ENCODE results near the gene SYNM. TPM values are rescaled to one million over a fixed set of nuclear protein-coding genes. Genes with fewer than 3 reads are reported as not detected.

The SYNM gene
- total RNA-seq, result 1.6 and 1.8 TPM in 2 replicates

GRCh38 chr15:99104788-99105513 is at the start of gene SYNM:
Gene SYNM (plus strand): TSS chr15:99105080. CDS start chr15:99105200, 120 bp downstream.

Other genes with a start within 250 kb of the SYNM start
- gene PGPEP1L, start 97.3 kb upstream of the SYNM start, total RNA-seq, result 0.30 TPM in 1 of 2 replicates, not detected in the other
- 15.8 and 19.7 TPM in 2 replicates for gene TTC23, start 144.5 kb downstream of the SYNM start, total RNA-seq
- gene LRRC28, start 146.4 kb downstream of the SYNM start, total RNA-seq, result 23.9 and 26.4 TPM in 2 replicates